B cell (primary cell): Measurements from ENCODE around the gene DCP1A. TPM values are rescaled to one million over a fixed set of nuclear protein-coding genes. Genes with fewer than 3 reads are reported as not detected.

Source experiments
- ATAC-seq: fragments of 200-7000 bp; cut with Tn5 transposase; one replicate; pipeline ENCODE4 v1.10.0; 2021; ENCODE audit warnings: low read depth, mild to moderate bottlenecking, moderate number of reproducible peaks, moderate library complexity
- CTCF ChIA-PET: fragments of 350-600 bp; sonication (Branson Sonifier 250); formaldehyde crosslinking; loops from one replicate; lab custom pipeline; 2021; ENCODE audit warnings: antibody characterized with exemption, inconsistent platforms; lab: Charles Lee
- POLR2A ChIA-PET: fragments of 350-600 bp; sonication (Branson Sonifier 250); formaldehyde crosslinking; loops from one replicate; lab custom pipeline; 2021; ENCODE audit warnings: antibody characterized with exemption; lab: Charles Lee
- DNase-seq: peaks from one replicate; pipeline ENCODE4 v3.0.0; 2013
- H2AFZ ChIP-seq: 2 replicates; pipeline ENCODE4 v1.6.1; 2012; ENCODE audit warnings: mild to moderate bottlenecking, low read depth, low read length; ENCODE audit not compliant: insufficient read depth, poor library complexity, severe bottlenecking
- H3K27ac ChIP-seq, 2 donors: 1 replicate in 1 of 2; 2 replicates in 1 of 2; pipeline ENCODE4 v1.5.1; 2012 to 2013; ENCODE audit warnings: low read length in 2 of 2, mild to moderate bottlenecking in 2 of 2, moderate library complexity in 1 of 2
- H3K27me3 ChIP-seq, 4 experiments: fragments of 200-600 bp in 1 of 4; sonication (generic) in 1 of 4; replicated peaks in 1 of 4; 1 replicate in 2 of 4; 2 replicates in 2 of 4; pipeline versions ENCODE4 v1.6.1 to v1.7.0; 2013 to 2016; ENCODE audit warnings: low read length in 3 of 4, mild to moderate bottlenecking in 2 of 4, mixed read lengths in 1 of 4, moderate library complexity in 1 of 4; ENCODE audit not compliant: insufficient read depth in 4 of 4, control insufficient read depth in 3 of 4; ENCODE audit errors: control extremely low read depth in 1 of 4
- H3K36me3 ChIP-seq, 2 experiments: replicated peaks in 1 of 2; 1 replicate in 1 of 2; 2 replicates in 1 of 2; pipeline versions ENCODE4 v1.6.1 to v1.7.1; 2013; ENCODE audit warnings: low read length in 1 of 2; ENCODE audit not compliant: insufficient read depth in 2 of 2, control insufficient read depth in 1 of 2; ENCODE audit errors: control extremely low read depth in 1 of 2, extremely low read depth in 1 of 2
- H3K4me1 ChIP-seq, 2 donors: fragments of 200-600 bp in 1 of 2; sonication (generic) in 1 of 2; 1 replicate in 1 of 2; 2 replicates in 1 of 2; pipeline versions ENCODE4 v1.5.1 to v1.6.1; 2013 to 2017; ENCODE audit warnings: low read length in 2 of 2; ENCODE audit not compliant: control insufficient read depth in 2 of 2, insufficient read depth in 2 of 2
- H3K4me2 ChIP-seq: replicated peaks from 2 replicates; pipeline ENCODE3; 2012; ENCODE audit warnings: mild to moderate bottlenecking, low read depth, low read length; ENCODE audit not compliant: poor library complexity, severe bottlenecking
- H3K4me3 ChIP-seq, 5 experiments: fragments of 200-600 bp in 1 of 5; sonication (generic) in 1 of 5; 1 replicate in 3 of 5; 2 replicates in 2 of 5; pipeline versions ENCODE4 v1.5.1 to v1.7.0; 2011 to 2016; ENCODE audit warnings: low read length in 4 of 5, mild to moderate bottlenecking in 4 of 5, low read depth in 2 of 5, control low read depth in 1 of 5, moderate library complexity in 1 of 5; ENCODE audit not compliant: insufficient read depth in 1 of 5; ENCODE audit errors: control extremely low read depth in 1 of 5, extremely low read depth in 1 of 5
- H3K79me2 ChIP-seq: fragments of 200-600 bp; sonication (generic); one replicate; pipeline ENCODE4 v1.6.0; 2016; ENCODE audit warnings: low read length; ENCODE audit not compliant: control insufficient read depth, insufficient read depth
- H3K9ac ChIP-seq: fragments of 200-600 bp; sonication (generic); 2 replicates; pipeline ENCODE4 v1.6.1; 2017; ENCODE audit warnings: mild to moderate bottlenecking, low read length, moderate library complexity
- H3K9me3 ChIP-seq, 3 donors: one replicate each; pipeline versions ENCODE4 v1.6.1 to v1.7.1; 2013; ENCODE audit warnings: low read length in 2 of 3; ENCODE audit not compliant: control insufficient read depth in 2 of 3, insufficient read depth in 1 of 3; ENCODE audit errors: control extremely low read depth in 1 of 3
- H4K20me1 ChIP-seq: 2 replicates; pipeline ENCODE4 v1.6.0; 2012; ENCODE audit warnings: mild to moderate bottlenecking, low read length; ENCODE audit not compliant: insufficient read depth, control insufficient read depth, poor library complexity, severe bottlenecking
- H3K27ac Mint-ChIP-seq: one replicate; pipeline ENCODE4 v1.8.0; 2021; ENCODE audit warnings: mixed read lengths
- H3K27me3 Mint-ChIP-seq: one replicate; pipeline ENCODE4 v1.8.0; 2021; ENCODE audit warnings: mixed read lengths
- H3K4me1 Mint-ChIP-seq: one replicate; pipeline ENCODE4 v1.8.0; 2021; ENCODE audit warnings: mixed read lengths
- H3K4me3 Mint-ChIP-seq: one replicate; pipeline ENCODE4 v1.8.0; 2021; ENCODE audit warnings: mixed read lengths
- H3K9me3 Mint-ChIP-seq: one replicate; pipeline ENCODE4 v1.8.0; 2022; ENCODE audit warnings: mixed read lengths; ENCODE audit not compliant: insufficient read depth
- EZH2 ChIP-seq: IDR thresholded peaks from 2 replicates; pipeline ENCODE4 v1.6.1; 2012; ENCODE audit warnings: borderline replicate concordance, low read depth, mild to moderate bottlenecking, moderate library complexity, low read length; ENCODE audit not compliant: insufficient read depth, poor library complexity, severe bottlenecking
- WGBS: methylation state at CpG from one replicate; pipeline ENCODE4 v1.1.5; 2013; ENCODE audit warnings: missing lambda C conversion rate; ENCODE audit not compliant: insufficient coverage; 5-methylcytosine and 5-hydroxymethylcytosine counted together
- intact Hi-C: fragments of 100-400 bp; cut with micrococcal nuclease; formaldehyde crosslinking; loops from one replicate; pipeline ENCODE4 v1.10.0; 2022
- polyA plus RNA-seq: library from polyadenylated mRNA; depleted of rRNA; stranded (reverse); fragments of >200 nt; gene quantifications from 2 replicates; pipeline ENCODE4 v1.2.3, GENCODE V29; 2012
- total RNA-seq, 2 donors: library from RNA; stranded (reverse); fragments of 120-200 nt in 1 of 2; gene quantifications; 1 replicate in 1 of 2; 2 replicates in 1 of 2; pipeline versions ENCODE4 v1.2.3 to v1.2.4, GENCODE V29; 2013 to 2022
- TF ChIP-seq, protein P1 (sequence below): fragments of 200-600 bp; IDR thresholded peaks from one replicate; pipeline ENCODE4 v1.8.0; 2022; ENCODE audit warnings: antibody characterized with exemption, mild to moderate bottlenecking

The DCP1A gene
- total and polyA plus RNA-seq, 2 donors (not counting 1 experiment from before 2014, with no cell fraction given): 16.6 to 44.6 TPM

DNA sequence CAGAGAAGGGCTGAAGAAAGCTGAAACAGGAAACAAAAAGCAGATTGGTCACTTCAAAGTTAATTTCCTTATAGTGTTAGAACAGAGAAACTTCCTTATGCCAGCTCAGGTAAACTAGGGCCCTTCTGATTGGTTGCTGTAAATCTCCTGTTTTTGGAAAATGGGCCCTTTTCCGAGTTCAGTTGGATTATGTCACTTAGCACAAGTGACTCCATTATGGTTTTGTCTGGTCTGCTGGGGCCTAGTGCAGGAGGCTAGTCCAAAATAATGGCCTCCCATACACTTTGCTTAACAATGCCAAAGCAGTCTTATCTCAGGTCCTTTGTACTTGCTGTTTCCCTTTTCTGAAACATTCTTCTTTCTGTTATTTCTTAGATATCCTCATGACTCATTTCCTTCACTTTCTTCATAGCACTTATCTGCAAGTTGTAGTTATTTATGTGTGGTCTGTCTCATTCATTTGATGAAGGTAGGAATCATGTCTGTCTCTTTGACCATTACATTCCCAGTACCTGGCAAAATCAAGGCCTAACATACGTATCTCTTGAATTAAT is 7.7 kb upstream of the DCP1A start:
- no peaks in the 10 kb centered on the region for H3K4me1 ChIP-seq
- DNase-seq (no peak), ATAC-seq (no peak)
- intact Hi-C loops: no loop called here
- H3K27ac ChIP-seq: no peak overlapping the region
- ChIA-PET POLR2A (no interaction called here), CTCF (no interaction called here)
- no peaks in the 10 kb centered on the region for H3K79me2 ChIP-seq
- H3K9me3 Mint-ChIP-seq: no peaks in the 10 kb centered on the region
- H3K9me3 ChIP-seq: no peaks in the 10 kb centered on the region
- WGBS: 100% methylated on average over 1 of the region's 2 CpGs
- H3K9ac ChIP-seq: no peak overlapping the region
- H2AFZ ChIP-seq: no peak overlapping the region
- no peak overlapping the region for H3K4me3 Mint-ChIP-seq
- peaks cover 0 to 2% (median 0%) of the 10 kb centered on the region in 4 experiments for H3K27me3 ChIP-seq
- no peak overlapping the region for H3K4me2 ChIP-seq
- H3K36me3 ChIP-seq: no peaks in the 10 kb centered on the region
- TF ChIP-seq, protein P1, sequence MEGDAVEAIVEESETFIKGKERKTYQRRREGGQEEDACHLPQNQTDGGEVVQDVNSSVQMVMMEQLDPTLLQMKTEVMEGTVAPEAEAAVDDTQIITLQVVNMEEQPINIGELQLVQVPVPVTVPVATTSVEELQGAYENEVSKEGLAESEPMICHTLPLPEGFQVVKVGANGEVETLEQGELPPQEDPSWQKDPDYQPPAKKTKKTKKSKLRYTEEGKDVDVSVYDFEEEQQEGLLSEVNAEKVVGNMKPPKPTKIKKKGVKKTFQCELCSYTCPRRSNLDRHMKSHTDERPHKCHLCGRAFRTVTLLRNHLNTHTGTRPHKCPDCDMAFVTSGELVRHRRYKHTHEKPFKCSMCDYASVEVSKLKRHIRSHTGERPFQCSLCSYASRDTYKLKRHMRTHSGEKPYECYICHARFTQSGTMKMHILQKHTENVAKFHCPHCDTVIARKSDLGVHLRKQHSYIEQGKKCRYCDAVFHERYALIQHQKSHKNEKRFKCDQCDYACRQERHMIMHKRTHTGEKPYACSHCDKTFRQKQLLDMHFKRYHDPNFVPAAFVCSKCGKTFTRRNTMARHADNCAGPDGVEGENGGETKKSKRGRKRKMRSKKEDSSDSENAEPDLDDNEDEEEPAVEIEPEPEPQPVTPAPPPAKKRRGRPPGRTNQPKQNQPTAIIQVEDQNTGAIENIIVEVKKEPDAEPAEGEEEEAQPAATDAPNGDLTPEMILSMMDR: no peak
- no peak for TF ChIP-seq EZH2
- H3K4me1 Mint-ChIP-seq: no peaks in the 10 kb centered on the region
- H3K4me3 ChIP-seq: no peak overlapping the region
- no peaks in the 10 kb centered on the region for H4K20me1 ChIP-seq
- H3K27me3 Mint-ChIP-seq: peaks cover 7% of the 10 kb centered on the region
- no peak overlapping the region for H3K27ac Mint-ChIP-seq

DNA sequence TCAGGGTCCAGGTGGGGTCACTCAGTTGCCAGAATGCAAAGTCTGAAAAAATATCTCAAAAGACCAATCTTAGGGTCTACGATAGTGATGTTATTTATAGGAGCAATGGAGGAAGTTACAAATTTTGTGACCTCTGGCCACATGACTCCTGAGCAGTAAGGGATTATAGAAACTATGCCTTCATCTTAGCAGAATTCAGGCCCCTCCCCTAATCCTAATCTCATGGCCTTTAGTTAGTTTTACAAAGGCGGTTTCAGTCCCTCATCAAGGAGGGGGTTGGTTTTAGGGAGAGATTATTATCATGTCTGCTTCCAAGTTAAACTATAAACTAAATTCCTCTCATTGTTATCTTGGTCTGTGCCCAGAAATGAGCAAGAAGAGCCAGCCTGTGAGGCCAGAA is 5.9 kb upstream of the DCP1A start:
- WGBS: no CpG with 5 or more reads among the region's 2 CpGs
- H2AFZ ChIP-seq: no peak overlapping the region

More for the DNA sequence above, 5.9 kb upstream of the DCP1A start:
- H3K27ac ChIP-seq: no peak overlapping the region
- DNase-seq (no peak), ATAC-seq (no peak)
- H3K4me3 Mint-ChIP-seq: no peak overlapping the region
- POLR2A ChIA-PET: no interaction called here
- no peak overlapping the region for H3K27ac Mint-ChIP-seq
- peaks cover 0 to 2% (median 0%) of the 10 kb centered on the region in 4 experiments for H3K27me3 ChIP-seq
- no peaks in the 10 kb centered on the region for H3K27me3 Mint-ChIP-seq
- H3K9ac ChIP-seq: no peak overlapping the region
- H3K79me2 ChIP-seq: no peaks in the 10 kb centered on the region
- no peaks in the 10 kb centered on the region for H3K9me3 ChIP-seq
- H3K9me3 Mint-ChIP-seq: no peaks in the 10 kb centered on the region
- no peaks in the 10 kb centered on the region for H3K4me1 ChIP-seq
- H3K4me3 ChIP-seq: no peak overlapping the region
- no peaks in the 10 kb centered on the region for H3K36me3 ChIP-seq
- no peaks in the 10 kb centered on the region for H4K20me1 ChIP-seq
- intact Hi-C loops: no loop called here
- no peaks in the 10 kb centered on the region for H3K4me1 Mint-ChIP-seq
- no peak for TF ChIP-seq EZH2
- TF ChIP-seq, protein P1: no peak
- CTCF ChIA-PET: no interaction called here
- no peak overlapping the region for H3K4me2 ChIP-seq
